Progenitor cell of endocrine pancreas (in vitro differentiated cells): Measurements from ENCODE around the gene APOBEC4. TPM values are rescaled to one million over a fixed set of nuclear protein-coding genes. Genes with fewer than 3 reads are reported as not detected.

Experiments
- DNase-seq: peaks from one replicate; pipeline ENCODE4 v3.0.0; 2021; ENCODE audit warnings: low spot score; ENCODE audit not compliant: unreplicated experiment
- H3K27ac Mint-ChIP-seq: 2 replicates; pipeline ENCODE4 v1.8.0; 2021; ENCODE audit warnings: mild to moderate bottlenecking, moderate library complexity, mixed read lengths
- H3K27me3 Mint-ChIP-seq: 2 replicates; pipeline ENCODE4 v1.8.0; 2021; ENCODE audit warnings: mixed read lengths
- H3K36me3 Mint-ChIP-seq: 2 replicates; pipeline ENCODE4 v1.8.0; 2022; ENCODE audit warnings: mixed read lengths; ENCODE audit not compliant: insufficient read depth
- H3K4me1 Mint-ChIP-seq: 2 replicates; pipeline ENCODE4 v1.8.0; 2021; ENCODE audit warnings: low read depth, mixed read lengths
- H3K4me3 Mint-ChIP-seq: 2 replicates; pipeline ENCODE4 v1.8.0; 2021; ENCODE audit warnings: low read depth, mild to moderate bottlenecking, moderate library complexity, mixed read lengths
- H3K9me3 Mint-ChIP-seq: 2 replicates; pipeline ENCODE4 v1.8.0; 2021; ENCODE audit warnings: low read depth, mixed read lengths
- CTCF ChIP-seq: fragments of 200-600 bp; sonication (generic); IDR thresholded peaks from one replicate; pipeline ENCODE4 v1.5.0; 2021; ENCODE audit warnings: antibody characterized with exemption, mild to moderate bottlenecking; ENCODE audit not compliant: unreplicated experiment
- total RNA-seq: library from RNA; stranded (reverse); gene quantifications from 2 replicates; pipeline ENCODE4 v1.2.1, GENCODE V29; 2021

APOBEC4 gene
- total RNA-seq, 1 donor from 2014 or later: not detected

GRCh38 chr1:183654706-183655105 is 1.6 kb upstream of the APOBEC4 start:
- Mint-ChIP-seq H3K9me3 (no peaks in the 10 kb centered on the region), H3K36me3 (no peaks in the 10 kb centered on the region), H3K27ac (no peak overlapping the region), H3K4me1 (peaks cover 11% of the 10 kb centered on the region), H3K4me3 (no peak overlapping the region), H3K27me3 (no peaks in the 10 kb centered on the region)
- no peak for TF ChIP-seq CTCF
- DNase-seq: no peak

GRCh38 chr1:183653876-183654451 is 848 bp upstream of the APOBEC4 start:
- no peak for TF ChIP-seq CTCF
- peak overlapping the region; percentile 9 for H3K27ac Mint-ChIP-seq
- no peaks in the 10 kb centered on the region for H3K36me3 Mint-ChIP-seq
- peaks cover 11% of the 10 kb centered on the region for H3K4me1 Mint-ChIP-seq
- no peak overlapping the region for H3K4me3 Mint-ChIP-seq
- no peaks in the 10 kb centered on the region for H3K9me3 Mint-ChIP-seq
- H3K27me3 Mint-ChIP-seq: no peaks in the 10 kb centered on the region
- DNase-seq: no peak

- Mint-ChIP-seq H3K4me1 (peaks cover 11% of the 10 kb centered on the region), H3K9me3 (no peaks in the 10 kb centered on the region), H3K27ac (no peak overlapping the region), H3K36me3 (no peaks in the 10 kb centered on the region), H3K4me3 (no peak overlapping the region), H3K27me3 (no peaks in the 10 kb centered on the region)
- DNase-seq: no peak
- TF ChIP-seq CTCF: no peak
These were observed 312 bp upstream of the APOBEC4 start for GRCh38 chr1:183653462-183653794.

- H3K9me3 Mint-ChIP-seq: no peaks in the 10 kb centered on the region
- H3K27me3 Mint-ChIP-seq: no peaks in the 10 kb centered on the region
- H3K4me3 Mint-ChIP-seq: no peak overlapping the region
- no peaks in the 10 kb centered on the region for H3K36me3 Mint-ChIP-seq
- no peak for TF ChIP-seq CTCF
- H3K4me1 Mint-ChIP-seq: peaks cover 11% of the 10 kb centered on the region
- no peak overlapping the region for H3K27ac Mint-ChIP-seq
- no peak for DNase-seq
These were observed 1.0 kb downstream of the APOBEC4 start for GRCh38 chr1:183652107-183652506.

- no peak overlapping the region for H3K4me3 Mint-ChIP-seq
- TF ChIP-seq CTCF: no peak
- H3K4me1 Mint-ChIP-seq: peaks cover 11% of the 10 kb centered on the region
- no peaks in the 10 kb centered on the region for H3K36me3 Mint-ChIP-seq
- H3K27me3 Mint-ChIP-seq: no peaks in the 10 kb centered on the region
- no peak for DNase-seq
- no peaks in the 10 kb centered on the region for H3K9me3 Mint-ChIP-seq
- no peak overlapping the region for H3K27ac Mint-ChIP-seq
These were observed 1.5 kb downstream of the APOBEC4 start for GRCh38 chr1:183651612-183652011.
